ENCODE results near the gene ZNF716. TPM values are rescaled to one million over a fixed set of nuclear protein-coding genes. Genes with fewer than 3 reads are reported as not detected.
"Not testable (repeated sequence)": the region's sequence is repeated elsewhere in the genome, so short reads cannot be mapped to it uniquely, and the experiment has no call there.

The ZNF716 gene
- total RNA-seq, 2 donors from 2014 or later, result not detected

- H3K4me3 ChIP-seq; intact Hi-C loops (cut with DNase I); H3K4me1 ChIP-seq; ATAC-seq; DNase-seq; H3K36me3 ChIP-seq (replicated peaks in 1 of 2; ENCODE audit: insufficient read depth in 1 of 2, low read depth in 2 of 2); H3K27ac ChIP-seq; H3K27me3 ChIP-seq: not testable (repeated sequence)
- WGBS, 2 donors, result 66 to 73% methylated on average over 7 to 21 of the region's 21 CpGs
- peaks cover 0 to 19% (median 0%) of the 10 kb centered on the region in 3 donors for H3K9me3 ChIP-seq
Measured at GRCh38 chr7:57485022-57485421, 35.0 kb downstream of the ZNF716 start.

DNA sequence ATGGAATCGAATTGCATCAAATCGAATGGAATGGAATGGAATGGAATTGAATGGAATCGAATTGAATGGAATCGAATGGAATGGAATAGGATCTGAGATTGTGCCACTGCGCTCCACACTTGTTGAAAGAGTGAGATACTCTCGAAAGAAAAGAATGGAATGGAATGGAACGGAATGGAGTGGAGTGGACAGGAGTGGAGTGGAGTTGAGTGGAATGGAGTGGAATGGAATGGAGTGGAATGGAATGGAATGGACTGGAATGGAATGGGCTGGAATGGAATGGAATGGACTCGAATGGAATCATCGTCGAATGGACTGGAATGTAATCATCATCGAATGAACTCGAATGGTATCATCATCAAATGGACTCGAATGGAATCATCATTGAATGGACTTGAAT is 38.0 kb downstream of the ZNF716 start:
- intact Hi-C loops (cut with DNase I), result no loop called here
- H3K9me3 ChIP-seq, result peaks cover 0 to 32% (median 0%) of the 10 kb centered on the region in 3 donors
- no peak for TF ChIP-seq POLR2A (IDR thresholded peaks at IDR 0.05)
- 63 to 74% methylated on average over 13 of the region's 13 CpGs for WGBS, 2 donors
- DNase-seq (no peak), ATAC-seq (no peak)
- H3K4me3 ChIP-seq, result no peak overlapping the region
- no peak overlapping the region for H3K27ac ChIP-seq
- H3K36me3 ChIP-seq (replicated peaks in 1 of 2; ENCODE audit: insufficient read depth in 1 of 2, low read depth in 2 of 2), result no peaks in the 10 kb centered on the region
- no peaks in the 10 kb centered on the region for H3K4me1 ChIP-seq
- H3K27me3 ChIP-seq, result no peaks in the 10 kb centered on the region

DNA sequence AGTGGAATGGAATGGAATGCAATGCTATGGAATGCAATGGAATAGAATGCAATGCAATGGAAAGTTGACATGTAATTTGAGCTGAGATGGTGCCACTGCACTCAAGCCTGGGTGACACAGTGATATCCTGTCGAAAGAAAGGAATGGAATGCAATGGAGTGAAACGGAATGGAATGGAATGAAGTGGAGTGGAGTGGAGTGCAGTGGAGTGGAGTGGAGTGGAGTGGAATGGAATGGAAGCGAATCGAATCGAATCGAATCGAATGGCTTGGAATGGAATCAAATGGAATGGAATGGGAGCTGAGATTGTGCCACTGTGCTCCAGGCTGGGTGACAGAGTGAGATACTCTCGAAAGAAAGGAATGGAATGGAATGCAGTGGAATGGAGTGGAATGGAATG is 45.1 kb downstream of the ZNF716 start:
- H3K27ac ChIP-seq; DNase-seq; H3K4me3 ChIP-seq; H3K4me1 ChIP-seq; intact Hi-C loops (cut with DNase I); ATAC-seq; H3K36me3 ChIP-seq (replicated peaks in 1 of 2; ENCODE audit: insufficient read depth in 1 of 2, low read depth in 2 of 2); H3K27me3 ChIP-seq: not testable (repeated sequence)
- peaks cover 0 to 19% (median 0%) of the 10 kb centered on the region in 3 donors for H3K9me3 ChIP-seq
- WGBS, 2 donors, result 63 to 67% methylated on average over 8 of the region's 8 CpGs

DNA sequence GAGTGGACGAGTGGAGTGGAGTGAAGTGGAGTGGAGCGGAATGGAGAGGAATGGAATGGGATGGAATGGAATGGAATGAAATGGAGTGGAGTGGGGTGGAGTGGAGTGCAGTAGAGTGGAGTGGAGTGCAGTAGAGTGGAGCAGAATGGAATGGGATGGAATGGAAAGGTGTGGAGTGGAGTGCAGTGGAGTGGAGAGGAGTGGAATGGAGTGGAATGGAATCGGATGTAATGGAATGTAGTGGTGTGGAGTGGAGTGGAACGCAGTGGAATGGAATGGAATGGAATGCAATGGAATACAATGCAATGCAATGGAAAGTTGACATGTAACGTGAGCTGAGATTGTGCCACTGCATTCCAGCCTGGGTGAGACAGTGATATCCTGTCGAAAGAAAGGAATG is 46.4 kb downstream of the ZNF716 start:
- Histone ChIP-seq H3K27me3 (no peaks in the 10 kb centered on the region), H3K4me1 (no peaks in the 10 kb centered on the region), H3K27ac (no peak overlapping the region), H3K36me3 (replicated peaks in 1 of 2; ENCODE audit: insufficient read depth in 1 of 2, low read depth in 2 of 2) (no peaks in the 10 kb centered on the region), H3K9me3 (peaks cover 0 to 13% (median 0%) of the 10 kb centered on the region in 3 donors), H3K4me3 (no peak overlapping the region)
- DNase-seq (no peak), ATAC-seq (no peak)
- TF ChIP-seq, protein P1, sequence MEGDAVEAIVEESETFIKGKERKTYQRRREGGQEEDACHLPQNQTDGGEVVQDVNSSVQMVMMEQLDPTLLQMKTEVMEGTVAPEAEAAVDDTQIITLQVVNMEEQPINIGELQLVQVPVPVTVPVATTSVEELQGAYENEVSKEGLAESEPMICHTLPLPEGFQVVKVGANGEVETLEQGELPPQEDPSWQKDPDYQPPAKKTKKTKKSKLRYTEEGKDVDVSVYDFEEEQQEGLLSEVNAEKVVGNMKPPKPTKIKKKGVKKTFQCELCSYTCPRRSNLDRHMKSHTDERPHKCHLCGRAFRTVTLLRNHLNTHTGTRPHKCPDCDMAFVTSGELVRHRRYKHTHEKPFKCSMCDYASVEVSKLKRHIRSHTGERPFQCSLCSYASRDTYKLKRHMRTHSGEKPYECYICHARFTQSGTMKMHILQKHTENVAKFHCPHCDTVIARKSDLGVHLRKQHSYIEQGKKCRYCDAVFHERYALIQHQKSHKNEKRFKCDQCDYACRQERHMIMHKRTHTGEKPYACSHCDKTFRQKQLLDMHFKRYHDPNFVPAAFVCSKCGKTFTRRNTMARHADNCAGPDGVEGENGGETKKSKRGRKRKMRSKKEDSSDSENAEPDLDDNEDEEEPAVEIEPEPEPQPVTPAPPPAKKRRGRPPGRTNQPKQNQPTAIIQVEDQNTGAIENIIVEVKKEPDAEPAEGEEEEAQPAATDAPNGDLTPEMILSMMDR (IDR thresholded peaks at IDR 0.05), result no peak
- no peak for TF ChIP-seq POLR2A (IDR thresholded peaks at IDR 0.05)
- 47% methylated on average over 5 to 6 of the region's 6 CpGs for WGBS, 2 donors
- intact Hi-C loops (cut with DNase I), result no loop called here

GRCh38 chr7:57505176-57505575 is 55.2 kb downstream of the ZNF716 start:
- Histone ChIP-seq H3K27me3 (no peaks in the 10 kb centered on the region), H3K27ac (no peak overlapping the region), H3K9me3 (peaks cover 0 to 4% (median 0%) of the 10 kb centered on the region in 3 donors), H3K4me3 (no peak overlapping the region), H3K36me3 (replicated peaks in 1 of 2; ENCODE audit: insufficient read depth in 1 of 2, low read depth in 2 of 2) (no peaks in the 10 kb centered on the region), H3K4me1 (no peaks in the 10 kb centered on the region)
- no peak for DNase-seq
- WGBS, 2 donors, result 43% methylated on average over 1 of the region's 1 CpG
- TF ChIP-seq, protein P1 (IDR thresholded peaks at IDR 0.05), result no peak
- no peak for TF ChIP-seq POLR2A (IDR thresholded peaks at IDR 0.05)
- intact Hi-C loops (cut with DNase I), result no loop called here
- ATAC-seq, result no peak

MicroRNAs within 50 kb of the gene (microRNA counts, 767-probe panel; counts per million panel counts)
- microRNA hsa-miR-3147, result 0 to 736 counts per million in 2 donors

Small RNA genes within 50 kb of the gene (microRNA-seq; reads per million reads assigned to microRNA genes)
- gene MIR3147 (ENCODE audit: borderline number of aligned reads in 2 of 2, borderline replicate concordance in 2 of 2), result 0 reads per million in 2 donors

Small RNA genes within 50 kb of the gene (small RNA-seq; reads per million reads assigned to genes)
- not detected for gene MIR3147
